HG03135 (cell line): Measurements from ENCODE around the gene OSBPL9.
"Not testable (repeated sequence)": the region's sequence is repeated elsewhere in the genome, so short reads cannot be mapped to it uniquely, and the experiment has no call there.

Experiments used
- ATAC-seq: cut with Tn5 transposase; IDR thresholded peaks from one replicate; pipeline ENCODE4 v1.9.1; 2021; ENCODE audit warnings: mild to moderate bottlenecking, moderate library complexity; ENCODE audit not compliant: unreplicated experiment

OSBPL9 gene

DNA sequence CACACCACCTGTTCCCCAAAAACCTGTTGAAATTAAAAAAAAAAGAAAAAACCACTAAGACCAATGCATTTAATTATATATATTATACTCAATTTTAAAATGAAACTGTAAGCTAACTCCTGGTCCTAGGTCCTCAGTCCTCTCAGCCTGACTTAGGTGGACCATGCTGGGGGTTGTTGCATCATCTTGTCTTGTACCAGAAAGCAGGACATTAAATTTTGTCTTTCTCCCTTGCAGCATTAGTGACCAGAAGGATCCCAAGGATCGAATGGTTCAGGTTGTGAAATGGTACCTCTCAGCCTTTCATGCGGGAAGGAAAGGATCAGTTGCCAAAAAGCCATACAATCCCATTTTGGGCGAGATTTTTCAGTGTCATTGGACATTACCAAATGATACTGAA, 164.0 kb downstream of the OSBPL9 start:
- no peak for ATAC-seq

DNA sequence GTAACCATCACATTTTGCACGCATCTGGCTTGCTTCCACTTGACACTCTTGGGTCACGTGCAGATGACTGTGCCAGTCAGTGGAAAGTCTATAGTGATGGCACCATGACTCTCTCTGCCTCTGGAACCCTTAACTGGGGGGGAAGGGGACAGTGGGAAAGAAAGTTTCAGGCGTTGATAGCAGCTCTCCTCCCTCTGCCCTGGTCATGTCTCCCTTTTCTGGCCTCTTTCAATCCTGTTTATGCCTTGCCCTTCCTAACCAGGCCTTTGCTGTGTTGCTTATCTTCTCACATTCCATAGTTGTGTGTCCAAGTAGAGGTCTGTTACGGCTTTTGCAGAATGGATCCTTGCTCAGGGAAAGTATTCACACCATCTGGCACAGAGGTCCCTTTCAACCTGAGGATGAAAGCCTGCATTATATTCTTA, 168.1 kb downstream of the OSBPL9 start:
- no peak for ATAC-seq

DNA sequence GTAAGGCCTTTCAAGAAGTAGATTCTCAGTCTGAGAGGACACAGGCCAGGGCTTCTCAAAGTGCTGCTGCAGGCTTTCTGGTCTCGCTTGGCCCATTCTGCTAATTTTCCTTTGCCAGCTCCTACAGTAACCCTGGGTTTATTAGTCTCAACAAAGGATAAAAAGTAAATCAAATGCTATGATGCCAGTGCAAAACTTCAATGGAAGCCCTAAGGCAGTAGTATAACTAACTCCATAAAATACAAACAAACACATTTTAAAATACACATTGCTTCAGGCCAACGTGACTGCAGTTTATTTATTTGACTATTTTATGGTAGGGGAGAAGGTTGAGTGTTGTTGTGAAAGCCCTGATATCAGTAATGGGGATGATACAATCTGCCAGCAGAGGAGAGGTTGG, 172.0 kb downstream of the OSBPL9 start:
- no peak for ATAC-seq

DNA sequence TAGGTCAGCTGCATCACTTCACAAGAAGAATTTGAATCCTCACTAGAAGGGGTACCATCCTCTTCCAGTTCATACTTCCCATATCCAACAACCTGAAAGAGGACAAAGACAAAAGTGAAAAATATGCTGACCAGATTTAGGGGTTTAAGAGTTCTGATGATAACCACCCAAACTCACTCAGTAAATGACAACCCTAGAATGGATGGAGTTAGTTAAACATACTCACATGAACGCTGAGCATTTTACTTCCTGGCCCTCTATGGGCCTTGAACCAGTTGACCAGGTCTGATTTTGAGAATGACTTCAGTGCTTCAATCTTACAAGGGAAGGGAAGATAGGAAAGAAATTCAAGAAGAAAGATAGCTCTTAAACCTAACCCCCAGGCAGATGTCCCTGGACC, 172.4 kb downstream of the OSBPL9 start:
- ATAC-seq = no peak

DNA sequence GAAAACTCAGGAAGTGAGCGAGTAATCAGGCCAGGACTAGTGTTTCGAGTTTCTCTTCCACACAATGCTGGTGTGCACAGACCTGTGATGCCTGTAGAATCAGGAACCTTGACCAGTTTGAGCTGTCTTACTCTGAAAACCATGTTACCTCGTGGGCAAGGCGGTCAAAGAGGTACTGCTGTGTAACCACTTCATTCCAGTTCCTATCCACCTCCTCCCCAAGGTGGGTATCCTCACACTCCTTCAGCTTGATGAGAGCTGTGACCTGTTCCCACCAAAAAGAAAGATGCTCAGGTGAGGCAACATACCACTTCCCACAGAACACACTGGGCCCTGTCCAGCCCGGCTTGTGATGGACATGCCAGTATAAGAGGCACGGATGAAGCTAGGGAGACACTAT, 173.5 kb downstream of the OSBPL9 start:
- no peak for ATAC-seq

DNA sequence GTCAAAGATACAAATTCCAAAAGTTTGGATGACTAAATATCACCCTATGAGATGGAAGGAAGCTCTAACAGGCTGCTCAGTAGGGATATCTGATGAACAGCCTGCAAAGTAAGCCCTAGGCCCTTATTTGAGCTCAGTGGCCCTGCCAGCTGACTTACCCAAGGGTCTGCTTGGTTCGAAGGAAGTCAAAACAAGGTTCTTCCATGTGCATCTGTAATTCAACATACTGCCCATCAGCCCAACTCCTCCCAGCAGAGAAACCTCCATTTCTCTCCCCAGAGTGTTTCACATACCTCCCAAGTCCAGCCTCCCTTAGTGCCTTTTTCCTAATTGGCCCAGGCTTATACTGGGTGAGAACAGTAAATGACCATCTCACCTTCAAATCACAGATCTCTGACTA, 175.0 kb downstream of the OSBPL9 start:
- no peak for ATAC-seq

DNA sequence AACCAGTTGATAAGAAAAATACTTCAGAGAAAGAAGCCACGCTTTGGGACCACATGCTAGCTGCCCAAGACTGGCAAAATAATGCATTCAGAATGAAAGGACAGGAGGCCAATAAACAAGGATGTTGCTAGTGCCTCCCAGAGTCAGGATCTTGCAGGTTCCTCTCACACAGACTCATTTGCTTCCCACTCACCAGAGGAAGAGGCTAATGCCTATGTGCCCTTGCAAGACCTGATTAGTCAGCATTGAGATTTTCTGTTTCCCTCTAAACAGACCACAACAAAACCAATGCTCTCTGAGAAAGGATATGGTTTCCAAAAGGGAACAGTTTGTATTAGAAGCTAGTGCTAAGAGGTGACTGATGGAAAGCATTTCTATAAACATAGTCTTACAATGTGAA, 176.0 kb downstream of the OSBPL9 start:
- no peak for ATAC-seq

DNA sequence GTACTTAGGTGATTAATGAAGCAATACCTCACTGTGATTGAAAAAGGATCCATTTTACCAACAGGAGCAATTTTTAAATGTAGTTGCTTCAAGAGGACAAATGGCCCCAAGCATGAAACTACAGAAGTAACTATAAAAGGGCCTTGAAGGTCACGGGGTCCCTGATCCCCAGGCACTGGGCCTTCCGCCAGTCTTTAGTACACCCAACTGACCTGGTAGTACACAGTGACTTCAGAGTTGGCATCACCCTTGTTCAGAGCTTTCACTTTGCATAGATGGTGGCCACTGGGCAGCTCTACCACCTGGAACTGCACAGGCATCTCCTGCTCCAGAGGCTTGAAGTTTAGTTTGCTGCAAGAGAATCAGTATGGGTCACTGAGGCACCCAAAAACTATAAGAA, 177.4 kb downstream of the OSBPL9 start:
- no peak for ATAC-seq

DNA sequence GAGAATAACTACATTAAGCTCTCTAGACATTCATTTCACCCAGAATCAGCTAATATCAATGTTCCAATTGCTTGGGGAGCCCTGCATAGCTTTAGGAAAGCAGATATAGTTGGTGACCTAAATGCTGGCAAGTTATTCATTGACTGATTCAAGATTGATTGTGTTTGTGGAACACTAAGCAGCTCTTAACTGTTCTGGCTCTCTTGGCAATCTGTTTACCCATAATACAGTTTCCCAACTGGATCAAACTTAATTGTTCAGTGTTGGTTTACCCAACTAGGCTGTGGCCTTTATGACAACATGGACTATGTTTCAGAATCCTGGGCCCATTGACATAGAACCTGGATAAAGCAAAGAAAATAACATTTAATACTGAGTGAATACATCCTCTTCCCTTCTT, 178.0 kb downstream of the OSBPL9 start:
- no peak for ATAC-seq

DNA sequence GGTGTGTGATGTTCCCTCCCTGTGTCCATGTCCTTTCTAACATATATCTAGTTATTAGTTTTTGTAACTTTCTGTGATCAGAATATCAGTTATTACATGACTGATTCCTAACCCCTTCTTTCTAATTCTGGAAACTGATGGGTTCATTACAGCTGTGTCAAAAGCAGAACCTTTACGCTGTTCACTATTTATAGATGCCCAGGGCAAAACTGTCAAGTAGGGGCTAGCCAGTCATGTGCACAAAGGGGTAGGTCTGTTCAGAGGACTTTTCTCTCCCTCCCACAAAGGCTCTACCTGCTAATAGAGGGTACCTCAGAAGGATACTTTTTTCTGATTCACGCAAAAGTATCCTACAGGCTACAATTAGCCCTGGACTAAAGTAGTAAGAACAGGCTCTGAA, 182.5 kb downstream of the OSBPL9 start:
- ATAC-seq = no peak

DNA sequence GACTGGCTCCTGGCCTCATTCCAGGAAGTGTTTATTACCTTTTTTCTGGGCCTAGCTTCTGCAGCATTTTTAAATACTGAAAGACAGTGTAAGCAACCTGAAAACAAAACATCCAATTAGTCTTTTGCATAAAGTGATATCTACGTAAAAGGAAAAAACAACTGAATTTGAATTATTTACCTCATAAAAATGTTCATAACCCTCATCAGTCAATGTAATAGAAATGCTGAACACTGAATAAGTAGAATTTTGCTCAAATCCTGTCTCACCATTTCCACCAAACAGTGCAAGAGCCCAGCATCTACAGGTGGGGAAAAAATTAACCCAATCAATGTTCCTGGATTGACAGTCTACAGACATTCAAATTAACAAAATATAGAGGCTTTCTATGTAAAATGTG, 197.6 kb downstream of the OSBPL9 start:
- ATAC-seq = no peak

DNA sequence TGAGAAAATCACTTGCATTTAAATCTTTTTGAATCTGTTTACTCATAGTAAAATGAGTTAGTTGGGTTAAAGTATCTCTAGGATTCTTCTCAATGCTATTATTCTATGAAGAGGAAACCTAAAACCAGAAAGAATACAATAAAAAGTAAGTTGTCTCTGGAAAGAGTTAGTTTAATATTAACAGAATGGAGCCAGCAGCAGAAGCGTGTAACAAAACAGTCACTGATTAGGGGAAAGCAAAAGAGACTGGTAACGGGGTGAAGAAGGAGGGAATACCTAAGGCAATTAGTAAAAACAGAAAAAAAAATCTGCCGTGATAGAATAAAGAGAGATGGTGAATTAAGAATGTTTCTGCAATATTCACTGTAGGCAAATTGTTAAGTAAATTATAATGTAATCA, 201.6 kb downstream of the OSBPL9 start:
- ATAC-seq = no peak

DNA sequence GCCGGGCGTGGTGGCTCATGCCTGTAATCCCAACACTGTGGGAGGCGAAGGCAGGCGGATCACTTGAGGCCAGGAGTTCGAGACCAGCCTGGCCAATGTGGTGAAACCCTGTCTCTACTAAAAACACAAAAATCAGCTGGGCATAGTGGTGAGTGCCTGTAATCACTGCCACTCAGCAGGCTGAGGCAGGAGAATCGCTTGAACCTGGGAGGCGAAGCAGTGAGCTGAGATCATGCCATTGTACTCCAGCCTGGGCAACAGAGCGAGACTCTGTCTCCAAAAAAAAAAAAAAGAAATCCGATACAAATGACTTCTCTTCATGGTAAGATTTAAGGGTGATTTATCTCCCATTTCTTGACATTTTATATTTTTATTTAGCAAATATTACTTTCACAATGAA, 202.1 kb downstream of the OSBPL9 start:
- ATAC-seq = not testable (repeated sequence)

DNA sequence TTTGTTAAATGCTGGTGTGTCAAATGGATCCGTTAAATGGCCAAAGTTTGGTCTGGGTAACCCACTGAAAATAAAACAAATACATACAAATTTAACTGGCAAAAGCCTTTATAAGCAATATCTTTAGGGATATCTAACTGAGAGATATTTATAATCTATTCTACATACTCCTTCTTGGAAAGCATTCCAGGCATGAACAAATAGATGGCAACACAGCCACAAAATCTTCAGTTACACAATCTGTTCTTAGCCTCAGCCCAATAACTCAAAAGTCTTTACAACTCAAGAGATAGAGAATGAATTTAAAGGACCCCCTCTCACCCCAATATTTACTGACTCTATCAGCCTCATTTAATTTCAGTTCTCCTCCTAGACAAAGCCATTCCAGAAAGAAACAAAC, 202.9 kb downstream of the OSBPL9 start:
- no peak for ATAC-seq

DNA sequence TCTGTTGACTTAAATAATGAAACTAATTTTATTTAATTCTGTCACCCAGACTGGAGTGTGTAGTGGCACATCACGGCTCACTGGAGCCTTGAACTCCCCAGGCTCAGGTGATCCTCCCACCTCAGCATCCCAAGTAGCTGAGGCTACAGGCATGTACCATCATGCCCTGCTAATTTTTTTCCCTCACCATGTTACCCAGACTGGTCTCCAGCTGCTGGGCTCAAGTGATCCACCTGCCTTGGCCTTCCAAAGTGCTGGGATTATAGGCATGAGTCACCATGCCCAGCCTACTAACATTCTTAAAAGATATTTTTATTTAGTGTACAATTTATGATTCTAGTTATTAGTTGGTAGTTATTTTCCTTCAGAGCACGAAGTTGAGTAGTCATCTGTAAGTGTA, 212.2 kb downstream of the OSBPL9 start:
- no peak for ATAC-seq

DNA sequence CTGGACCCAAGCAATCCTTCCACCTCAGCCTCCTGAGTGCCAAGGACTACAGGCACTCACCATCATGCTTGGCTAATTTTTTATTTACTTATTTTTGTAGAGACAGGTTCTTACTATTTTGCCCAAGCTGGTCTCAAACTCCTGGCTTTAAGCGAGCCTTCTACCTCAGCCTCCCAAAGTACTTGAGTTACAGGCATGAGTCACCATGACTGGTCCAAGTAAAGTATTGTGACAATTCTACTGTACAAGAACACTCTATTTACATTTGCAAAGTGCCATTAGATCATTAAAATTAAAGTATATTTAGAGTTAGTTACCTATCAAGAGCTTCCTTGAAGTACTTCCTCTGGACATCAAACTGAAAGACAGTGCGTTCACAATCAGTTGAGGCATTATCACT, 216.8 kb downstream of the OSBPL9 start:
- no peak for ATAC-seq

DNA sequence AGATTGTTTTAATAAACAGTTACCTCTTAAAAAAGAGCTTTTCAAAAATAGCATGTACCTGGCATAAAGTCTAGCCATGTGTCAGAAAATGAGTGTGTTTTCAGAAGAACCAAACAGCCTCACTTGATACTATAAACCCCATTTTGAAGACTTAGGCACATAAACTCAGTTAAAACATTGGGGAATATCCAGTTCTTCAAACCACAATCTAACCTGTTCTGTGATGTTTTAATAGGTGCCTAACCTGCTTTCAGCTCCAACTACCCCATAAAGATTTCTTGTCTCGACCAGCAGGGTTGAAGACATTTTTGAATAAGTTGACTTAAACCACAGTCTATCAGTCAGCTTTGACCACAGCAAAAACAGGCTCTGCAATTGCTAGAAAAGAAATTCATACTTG, 220.4 kb downstream of the OSBPL9 start:
- no peak for ATAC-seq
